ENCODE data around the gene SPRY2. TPM values are rescaled to one million over a fixed set of nuclear protein-coding genes. Genes with fewer than 3 reads are reported as not detected.

The SPRY2 gene
- total and polyA plus RNA-seq, 2 of the 13 experiments (the other 11 are each of a cell fraction or from before 2014, with no cell fraction given) = 7.4 to 25.1 TPM

GRCh38 chr13:80340651-80341100 is 250 bp downstream of the SPRY2 start (continued):
- TF ChIP-seq IRX3 (CRISPR knock-in tag; IDR thresholded peaks at IDR 0.05; ENCODE audit: borderline replicate concordance, low read depth) = no peak
- TF ChIP-seq FOXK2 (IDR thresholded peaks at IDR 0.05) = no peak
- no peak for TF ChIP-seq NR2F6 (IDR thresholded peaks at IDR 0.05)
- TF ChIP-seq NR2F6 (CRISPR knock-in tag; IDR thresholded peaks at IDR 0.05) = no peak
- TF ChIP-seq SIN3A (IDR thresholded peaks at IDR 0.05; ENCODE audit: borderline replicate concordance, low read depth, low read length) = no peak
- TF ChIP-seq, protein P1, sequence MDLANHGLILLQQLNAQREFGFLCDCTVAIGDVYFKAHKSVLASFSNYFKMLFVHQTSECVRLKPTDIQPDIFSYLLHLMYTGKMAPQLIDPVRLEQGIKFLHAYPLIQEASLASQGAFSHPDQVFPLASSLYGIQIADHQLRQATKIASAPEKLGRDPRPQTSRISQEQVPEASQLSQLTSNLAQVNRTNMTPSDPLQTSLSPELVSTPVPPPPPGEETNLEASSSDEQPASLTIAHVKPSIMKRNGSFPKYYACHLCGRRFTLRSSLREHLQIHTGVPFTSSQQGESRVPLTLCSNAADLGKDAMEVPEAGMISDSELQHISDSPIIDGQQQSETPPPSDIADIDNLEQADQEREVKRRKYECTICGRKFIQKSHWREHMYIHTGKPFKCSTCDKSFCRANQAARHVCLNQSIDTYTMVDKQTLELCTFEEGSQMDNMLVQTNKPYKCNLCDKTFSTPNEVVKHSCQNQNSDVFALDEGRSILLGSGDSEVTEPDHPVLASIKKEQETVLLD (CRISPR knock-in tag; IDR thresholded peaks at IDR 0.05; ENCODE audit: low read depth) = no peak
- no peak for TF ChIP-seq MTA1 (CRISPR knock-in tag; IDR thresholded peaks at IDR 0.05; ENCODE audit: borderline replicate concordance)
- no peak for TF ChIP-seq MED8 (CRISPR knock-in tag; IDR thresholded peaks at IDR 0.05; ENCODE audit: insufficient replicate concordance)
- TF ChIP-seq, protein P2, sequence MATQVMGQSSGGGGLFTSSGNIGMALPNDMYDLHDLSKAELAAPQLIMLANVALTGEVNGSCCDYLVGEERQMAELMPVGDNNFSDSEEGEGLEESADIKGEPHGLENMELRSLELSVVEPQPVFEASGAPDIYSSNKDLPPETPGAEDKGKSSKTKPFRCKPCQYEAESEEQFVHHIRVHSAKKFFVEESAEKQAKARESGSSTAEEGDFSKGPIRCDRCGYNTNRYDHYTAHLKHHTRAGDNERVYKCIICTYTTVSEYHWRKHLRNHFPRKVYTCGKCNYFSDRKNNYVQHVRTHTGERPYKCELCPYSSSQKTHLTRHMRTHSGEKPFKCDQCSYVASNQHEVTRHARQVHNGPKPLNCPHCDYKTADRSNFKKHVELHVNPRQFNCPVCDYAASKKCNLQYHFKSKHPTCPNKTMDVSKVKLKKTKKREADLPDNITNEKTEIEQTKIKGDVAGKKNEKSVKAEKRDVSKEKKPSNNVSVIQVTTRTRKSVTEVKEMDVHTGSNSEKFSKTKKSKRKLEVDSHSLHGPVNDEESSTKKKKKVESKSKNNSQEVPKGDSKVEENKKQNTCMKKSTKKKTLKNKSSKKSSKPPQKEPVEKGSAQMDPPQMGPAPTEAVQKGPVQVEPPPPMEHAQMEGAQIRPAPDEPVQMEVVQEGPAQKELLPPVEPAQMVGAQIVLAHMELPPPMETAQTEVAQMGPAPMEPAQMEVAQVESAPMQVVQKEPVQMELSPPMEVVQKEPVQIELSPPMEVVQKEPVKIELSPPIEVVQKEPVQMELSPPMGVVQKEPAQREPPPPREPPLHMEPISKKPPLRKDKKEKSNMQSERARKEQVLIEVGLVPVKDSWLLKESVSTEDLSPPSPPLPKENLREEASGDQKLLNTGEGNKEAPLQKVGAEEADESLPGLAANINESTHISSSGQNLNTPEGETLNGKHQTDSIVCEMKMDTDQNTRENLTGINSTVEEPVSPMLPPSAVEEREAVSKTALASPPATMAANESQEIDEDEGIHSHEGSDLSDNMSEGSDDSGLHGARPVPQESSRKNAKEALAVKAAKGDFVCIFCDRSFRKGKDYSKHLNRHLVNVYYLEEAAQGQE (IDR thresholded peaks at IDR 0.05; ENCODE audit: borderline replicate concordance in 1 of 2, low read depth in 1 of 2, low read length in 2 of 2) = no peak
- TF ChIP-seq, protein P3, sequence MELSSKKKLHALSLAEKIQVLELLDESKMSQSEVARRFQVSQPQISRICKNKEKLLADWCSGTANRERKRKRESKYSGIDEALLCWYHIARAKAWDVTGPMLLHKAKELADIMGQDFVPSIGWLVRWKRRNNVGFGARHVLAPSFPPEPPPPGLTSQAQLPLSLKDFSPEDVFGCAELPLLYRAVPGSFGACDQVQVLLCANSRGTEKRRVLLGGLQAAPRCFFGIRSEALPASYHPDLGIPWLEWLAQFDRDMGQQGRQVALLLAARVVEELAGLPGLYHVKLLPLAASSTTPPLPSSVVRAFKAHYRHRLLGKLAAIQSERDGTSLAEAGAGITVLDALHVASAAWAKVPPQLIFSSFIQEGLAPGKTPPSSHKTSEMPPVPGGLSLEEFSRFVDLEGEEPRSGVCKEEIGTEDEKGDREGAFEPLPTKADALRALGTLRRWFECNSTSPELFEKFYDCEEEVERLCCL (CRISPR knock-in tag; IDR thresholded peaks at IDR 0.05; ENCODE audit: borderline replicate concordance) = no peak
- no peak for TF ChIP-seq IRF2 (CRISPR knock-in tag; IDR thresholded peaks at IDR 0.05)
- no peak; the same call in 1 of the 2 replicates for TF ChIP-seq ZSCAN31 (CRISPR knock-in tag; IDR thresholded peaks at IDR 0.05; ENCODE audit: low read depth)
- TF ChIP-seq ARHGAP35 (CRISPR knock-in tag; IDR thresholded peaks at IDR 0.05; ENCODE audit: borderline replicate concordance) = no peak
- TF ChIP-seq ZNF891 (CRISPR knock-in tag; IDR thresholded peaks at IDR 0.05) = 0 out of 2 replicates have a peak, but pooled peaks have one; percentile 11
- TF ChIP-seq SRY (CRISPR knock-in tag; IDR thresholded peaks at IDR 0.05) = no peak
- TF ChIP-seq TAF15 (IDR thresholded peaks at IDR 0.05; ENCODE audit: low read depth, low read length, poor library complexity, severe bottlenecking) = no peak
- TF ChIP-seq, protein P4, sequence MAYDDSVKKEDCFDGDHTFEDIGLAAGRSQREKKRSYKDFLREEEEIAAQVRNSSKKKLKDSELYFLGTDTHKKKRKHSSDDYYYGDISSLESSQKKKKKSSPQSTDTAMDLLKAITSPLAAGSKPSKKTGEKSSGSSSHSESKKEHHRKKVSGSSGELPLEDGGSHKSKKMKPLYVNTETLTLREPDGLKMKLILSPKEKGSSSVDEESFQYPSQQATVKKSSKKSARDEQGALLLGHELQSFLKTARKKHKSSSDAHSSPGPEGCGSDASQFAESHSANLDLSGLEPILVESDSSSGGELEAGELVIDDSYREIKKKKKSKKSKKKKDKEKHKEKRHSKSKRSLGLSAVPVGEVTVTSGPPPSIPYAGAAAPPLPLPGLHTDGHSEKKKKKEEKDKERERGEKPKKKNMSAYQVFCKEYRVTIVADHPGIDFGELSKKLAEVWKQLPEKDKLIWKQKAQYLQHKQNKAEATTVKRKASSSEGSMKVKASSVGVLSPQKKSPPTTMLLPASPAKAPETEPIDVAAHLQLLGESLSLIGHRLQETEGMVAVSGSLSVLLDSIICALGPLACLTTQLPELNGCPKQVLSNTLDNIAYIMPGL (CRISPR knock-in tag; IDR thresholded peaks at IDR 0.05; ENCODE audit: borderline replicate concordance in 1 of 2, low read depth in 1 of 2) = peak in 1 of 2 experiments; percentile 13; a peak in 1 of 4 replicates
- TF ChIP-seq ZNF790 (CRISPR knock-in tag; IDR thresholded peaks at IDR 0.05; ENCODE audit: borderline replicate concordance) = 0 out of 2 replicates have a peak, but pooled peaks have one; percentile 14

Data from HepG2 (cell line).